ENCODE measurements around the gene PCGF3.
A peak's percentile ranks its signal among the peaks of the same experiment; 100 is the strongest.

PCGF3 gene

GRCh38 chr4:781493-782216 is 76.0 kb downstream of the PCGF3 start:
- Mint-ChIP-seq H3K36me3 (ENCODE audit: low read depth) (peaks cover 46% of the 10 kb centered on the region), H3K4me3 (peak overlapping the region; percentile 89), H3K9me3 (no peaks in the 10 kb centered on the region), H3K4me1 (ENCODE audit: low read depth) (peaks cover 54% of the 10 kb centered on the region), H3K27ac (peak overlapping the region; percentile 95), H3K27me3 (peaks cover 26% of the 10 kb centered on the region)
- DNase-seq: peak; percentile 100

DNA sequence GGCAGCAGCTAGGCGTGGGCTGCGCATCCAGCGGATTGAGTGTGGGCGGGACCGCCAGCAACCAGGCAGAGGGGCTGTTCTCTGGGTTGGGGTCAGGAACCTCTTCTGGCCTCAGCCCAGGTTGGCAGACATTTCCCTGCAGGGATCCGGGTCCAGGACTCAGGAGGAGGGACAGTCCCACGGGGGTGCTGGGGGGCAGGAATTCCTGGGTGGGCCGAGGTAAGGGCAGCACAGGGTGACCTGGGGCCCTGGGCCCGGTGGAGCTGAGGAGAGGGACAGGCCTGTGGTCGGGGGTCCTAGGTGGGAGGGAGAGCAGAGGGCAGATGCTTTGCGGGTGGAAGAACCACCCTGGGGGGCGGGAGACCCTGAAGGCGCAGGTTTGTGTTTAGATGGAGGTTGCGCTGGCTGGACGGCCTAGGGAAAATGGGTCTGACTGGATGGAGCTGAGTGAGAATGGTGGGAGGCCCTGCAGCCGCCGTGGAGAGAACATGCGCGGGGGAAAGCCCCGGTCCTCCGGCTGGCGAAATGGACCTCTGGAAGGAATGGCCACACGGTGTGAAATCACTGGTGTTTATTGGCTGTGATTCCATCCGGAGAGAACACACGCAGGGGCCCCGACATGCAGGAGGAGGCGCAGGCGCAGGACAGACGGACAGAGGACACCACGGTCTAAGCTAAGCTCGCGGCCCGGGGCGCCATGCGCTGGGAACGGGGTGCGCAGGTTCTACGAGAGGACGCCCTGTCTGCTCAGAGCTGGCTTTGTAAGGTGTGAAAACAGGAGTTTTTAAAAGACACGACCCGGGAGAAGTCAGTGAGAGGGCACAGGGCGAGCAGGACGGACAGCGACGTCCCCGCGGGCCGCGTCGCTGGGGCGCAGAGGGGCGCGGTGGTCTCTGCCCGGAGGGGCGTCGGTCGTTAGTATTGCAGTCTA is 79.0 kb downstream of the PCGF3 start:
- Mint-ChIP-seq H3K4me3 (no peak overlapping the region), H3K27ac (no peak overlapping the region), H3K9me3 (no peaks in the 10 kb centered on the region), H3K36me3 (ENCODE audit: low read depth) (peaks cover 16% of the 10 kb centered on the region), H3K4me1 (ENCODE audit: low read depth) (peaks cover 30% of the 10 kb centered on the region), H3K27me3 (peaks cover 31% of the 10 kb centered on the region)
- peak; percentile 35 for DNase-seq

- Mint-ChIP-seq H3K27ac (no peak overlapping the region), H3K27me3 (peaks cover 32% of the 10 kb centered on the region), H3K4me3 (no peak overlapping the region), H3K36me3 (ENCODE audit: low read depth) (peaks cover 8% of the 10 kb centered on the region), H3K9me3 (no peaks in the 10 kb centered on the region), H3K4me1 (ENCODE audit: low read depth) (peaks cover 22% of the 10 kb centered on the region)
- DNase-seq: no peak
Observed at GRCh38 chr4:785332-786073, 79.9 kb downstream of the PCGF3 start.

DNA sequence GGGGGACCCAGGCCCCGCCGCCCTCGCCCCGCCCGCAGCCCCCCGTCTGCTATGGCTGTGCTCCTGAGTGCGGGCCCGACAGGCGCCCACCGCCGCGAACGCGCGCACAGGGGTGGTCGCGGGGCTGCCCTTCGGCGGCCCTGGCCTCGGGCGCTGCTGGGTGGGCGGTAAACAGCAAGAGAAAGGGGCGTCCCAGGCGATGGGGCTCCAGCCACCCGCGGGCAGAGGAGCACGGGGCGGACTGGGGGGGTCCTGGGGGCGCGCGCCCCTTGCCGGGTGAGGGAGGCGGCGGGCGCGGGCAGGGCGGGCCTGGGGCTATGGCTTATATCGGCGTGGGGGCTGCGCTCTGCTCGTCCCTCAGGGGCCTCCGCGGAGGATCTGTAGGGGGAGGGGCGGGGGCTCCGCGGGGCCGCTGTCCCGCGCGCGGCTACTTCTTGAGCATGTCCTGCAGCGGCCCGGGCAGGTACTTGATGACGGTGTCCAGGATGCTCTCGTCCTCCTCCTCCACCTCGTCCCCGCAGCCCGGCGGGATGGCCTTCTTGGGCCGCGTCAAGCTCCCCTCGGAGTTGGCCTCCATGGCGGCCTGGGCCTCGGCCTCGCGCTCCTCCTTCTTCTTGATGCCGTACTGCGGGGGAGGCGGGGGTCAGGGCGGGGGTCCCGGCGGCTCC is 80.6 kb downstream of the PCGF3 start:
- H3K27me3 Mint-ChIP-seq: peaks cover 36% of the 10 kb centered on the region
- H3K4me3 Mint-ChIP-seq: no peak overlapping the region
- no peaks in the 10 kb centered on the region for H3K9me3 Mint-ChIP-seq
- H3K36me3 Mint-ChIP-seq (ENCODE audit: low read depth): peaks cover 4% of the 10 kb centered on the region
- H3K4me1 Mint-ChIP-seq (ENCODE audit: low read depth): peaks cover 19% of the 10 kb centered on the region
- H3K27ac Mint-ChIP-seq: no peak overlapping the region
- no peak for DNase-seq

GRCh38 chr4:786861-787300 is 81.2 kb downstream of the PCGF3 start:
- H3K4me3 Mint-ChIP-seq: no peak overlapping the region
- H3K27me3 Mint-ChIP-seq: peaks cover 36% of the 10 kb centered on the region
- no peaks in the 10 kb centered on the region for H3K9me3 Mint-ChIP-seq
- peaks cover 19% of the 10 kb centered on the region for H3K4me1 Mint-ChIP-seq (ENCODE audit: low read depth)
- DNase-seq: no peak
- H3K36me3 Mint-ChIP-seq (ENCODE audit: low read depth): no peaks in the 10 kb centered on the region
- H3K27ac Mint-ChIP-seq: no peak overlapping the region

DNA sequence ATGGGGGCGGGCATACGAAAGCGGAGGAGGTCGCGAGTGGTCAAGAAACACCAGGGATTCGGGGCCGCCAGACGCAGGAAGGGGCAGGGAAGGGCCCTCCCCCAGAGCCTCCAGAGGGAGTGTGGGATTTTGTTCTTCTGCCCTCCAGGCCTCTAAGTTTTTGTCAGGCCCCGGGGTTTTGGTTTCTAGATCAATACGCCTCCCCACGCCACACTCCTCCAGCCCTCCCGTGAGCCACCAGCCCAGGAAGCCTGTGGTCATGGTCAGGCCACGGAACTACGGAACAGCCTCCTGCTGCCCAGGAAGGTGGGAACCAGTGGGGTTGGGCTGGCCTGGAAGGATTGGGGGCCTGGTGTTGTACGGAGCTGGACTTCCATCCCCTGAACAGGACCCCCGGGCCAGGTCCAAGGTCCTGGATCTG is 81.9 kb downstream of the PCGF3 start:
- no peak overlapping the region for H3K4me3 Mint-ChIP-seq
- H3K9me3 Mint-ChIP-seq: no peaks in the 10 kb centered on the region

DNA sequence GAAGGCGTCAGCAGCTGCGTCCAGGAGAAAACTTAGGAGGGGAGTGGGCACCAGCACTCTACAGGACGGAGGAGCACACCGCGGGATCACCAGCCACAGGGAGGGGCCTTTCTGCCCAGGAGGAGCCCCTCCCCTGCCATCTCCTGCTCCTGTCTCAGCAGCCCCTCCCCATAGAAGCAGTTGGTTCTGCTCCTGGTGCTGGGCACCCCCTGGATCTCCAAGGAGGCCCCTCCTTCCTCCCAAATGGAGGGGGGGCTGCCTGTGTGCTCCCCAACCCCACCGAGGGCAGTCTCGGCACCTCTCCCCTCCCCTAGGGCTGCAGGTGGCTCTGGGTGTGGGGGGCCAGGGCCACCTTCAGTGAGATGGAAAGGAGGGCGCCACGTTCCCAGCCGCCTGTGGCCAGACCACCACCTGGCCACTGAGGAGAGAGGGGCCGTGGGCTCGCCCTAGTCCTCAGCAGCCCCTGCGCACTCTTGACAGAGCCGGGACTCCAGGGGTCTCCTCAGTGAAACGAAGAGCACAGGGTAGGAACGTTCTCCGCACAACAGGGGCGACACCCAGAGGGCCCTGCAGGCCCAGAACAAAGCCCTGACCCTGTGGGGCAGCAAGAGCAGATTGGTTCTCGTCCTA is 82.5 kb downstream of the PCGF3 start:
- no peak for DNase-seq
- Mint-ChIP-seq H3K4me3 (no peak overlapping the region), H3K27ac (no peak overlapping the region), H3K9me3 (no peaks in the 10 kb centered on the region), H3K36me3 (ENCODE audit: low read depth) (no peaks in the 10 kb centered on the region), H3K4me1 (ENCODE audit: low read depth) (peaks cover 19% of the 10 kb centered on the region), H3K27me3 (peaks cover 42% of the 10 kb centered on the region)

More for the DNA sequence above, 81.9 kb downstream of the PCGF3 start:
- Mint-ChIP-seq H3K36me3 (ENCODE audit: low read depth) (no peaks in the 10 kb centered on the region), H3K27me3 (peaks cover 39% of the 10 kb centered on the region), H3K4me1 (ENCODE audit: low read depth) (peaks cover 15% of the 10 kb centered on the region), H3K27ac (no peak overlapping the region)
- DNase-seq: no peak

GRCh38 chr4:788636-789297 is 83.1 kb downstream of the PCGF3 start:
- H3K27ac Mint-ChIP-seq: no peak overlapping the region
- no peak for DNase-seq
- H3K4me1 Mint-ChIP-seq (ENCODE audit: low read depth): peaks cover 22% of the 10 kb centered on the region
- H3K4me3 Mint-ChIP-seq: no peak overlapping the region
- H3K36me3 Mint-ChIP-seq (ENCODE audit: low read depth): no peaks in the 10 kb centered on the region
- peaks cover 45% of the 10 kb centered on the region for H3K27me3 Mint-ChIP-seq
- no peaks in the 10 kb centered on the region for H3K9me3 Mint-ChIP-seq

GRCh38 chr4:789571-790465 is 84.2 kb downstream of the PCGF3 start:
- Mint-ChIP-seq H3K4me3 (no peak overlapping the region), H3K27me3 (peaks cover 45% of the 10 kb centered on the region), H3K4me1 (ENCODE audit: low read depth) (peaks cover 29% of the 10 kb centered on the region), H3K27ac (no peak overlapping the region), H3K36me3 (ENCODE audit: low read depth) (no peaks in the 10 kb centered on the region), H3K9me3 (no peaks in the 10 kb centered on the region)
- no peak for DNase-seq

DNA sequence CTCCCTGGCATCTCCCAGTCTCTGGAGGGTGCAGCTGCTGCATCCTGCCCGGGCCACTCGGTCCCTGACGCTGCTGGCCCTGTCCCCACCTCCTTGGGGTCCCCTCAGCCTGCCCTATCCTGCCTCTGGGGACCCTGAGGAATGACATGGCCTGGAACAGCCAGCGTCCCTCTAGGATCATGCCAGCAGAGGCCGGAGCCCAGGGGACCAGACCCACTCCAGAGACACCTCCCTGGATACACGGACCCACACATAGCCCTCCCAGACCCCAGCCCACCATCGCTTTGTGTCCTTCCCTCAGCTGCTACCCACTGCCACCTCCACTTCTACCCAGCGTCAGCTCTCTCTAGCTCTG is 84.8 kb downstream of the PCGF3 start:
- Mint-ChIP-seq H3K36me3 (ENCODE audit: low read depth) (no peaks in the 10 kb centered on the region), H3K27ac (no peak overlapping the region), H3K4me1 (ENCODE audit: low read depth) (peaks cover 26% of the 10 kb centered on the region), H3K4me3 (no peak overlapping the region), H3K9me3 (no peaks in the 10 kb centered on the region), H3K27me3 (peaks cover 42% of the 10 kb centered on the region)
- no peak for DNase-seq

GRCh38 chr4:791252-791897 is 85.7 kb downstream of the PCGF3 start:
- Mint-ChIP-seq H3K9me3 (no peaks in the 10 kb centered on the region), H3K27ac (no peak overlapping the region), H3K4me3 (no peak overlapping the region), H3K36me3 (ENCODE audit: low read depth) (no peaks in the 10 kb centered on the region), H3K27me3 (peaks cover 43% of the 10 kb centered on the region), H3K4me1 (ENCODE audit: low read depth) (peaks cover 26% of the 10 kb centered on the region)
- DNase-seq: no peak

DNA sequence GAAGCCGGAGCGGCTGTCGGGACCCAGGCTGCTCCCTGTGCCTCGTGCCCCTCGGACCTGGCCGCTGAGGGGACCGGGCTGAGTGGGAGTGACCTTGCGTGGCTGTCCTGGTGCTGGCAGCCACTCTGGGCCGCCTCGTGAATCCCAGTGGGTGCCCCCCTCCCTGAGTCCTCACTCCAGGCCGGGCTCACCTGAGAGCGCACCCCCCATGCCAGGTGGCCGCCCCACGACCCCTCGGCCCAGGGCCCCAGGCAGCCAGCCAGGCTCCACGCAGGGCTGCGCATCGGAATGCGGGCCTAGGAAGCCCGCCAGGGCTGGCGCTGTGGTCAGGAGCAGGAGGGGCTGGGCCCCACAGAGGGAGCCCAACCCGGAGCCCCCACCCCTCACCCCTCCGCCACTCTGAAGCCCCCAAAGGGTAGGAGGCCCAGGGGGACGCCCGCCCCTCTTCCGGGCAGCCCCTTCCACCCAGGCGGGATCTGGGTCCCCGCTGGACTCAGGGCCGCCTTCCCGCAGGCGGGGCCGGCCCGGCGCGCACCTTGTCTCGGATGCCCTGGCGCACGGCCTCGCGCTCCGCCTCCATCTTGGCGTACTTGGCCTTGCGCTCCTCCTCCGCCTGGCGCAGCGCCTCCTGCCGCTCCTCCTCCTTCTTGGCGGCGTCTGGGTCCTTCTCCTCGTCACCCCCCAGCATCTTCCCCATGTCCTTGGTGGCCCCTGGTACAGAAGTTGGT is 86.4 kb downstream of the PCGF3 start:
- Mint-ChIP-seq H3K9me3 (no peaks in the 10 kb centered on the region), H3K27ac (no peak overlapping the region), H3K4me3 (no peak overlapping the region), H3K4me1 (ENCODE audit: low read depth) (peaks cover 26% of the 10 kb centered on the region), H3K27me3 (peaks cover 48% of the 10 kb centered on the region), H3K36me3 (ENCODE audit: low read depth) (no peaks in the 10 kb centered on the region)
- DNase-seq: peak; percentile 65

All from activated T-cell treated with anti-CD3 and anti-CD28 coated beads, Interleukin-2, amount 50 U/mL, for 24 hours (primary cell).